Sigmoid colon (tissue), 4 donors: ENCODE results near the gene MX1.

Experiments used
- CTCF ChIP-seq, 4 experiments: fragments of 450-650 bp in 3 of 4; fragments of 200-600 bp in 1 of 4; IDR thresholded peaks; one replicate each; pipeline ENCODE4 v1.5.1; 2016 to 2019; ENCODE audit warnings: antibody characterized with exemption in 4 of 4, mild to moderate bottlenecking in 3 of 4, moderate library complexity in 2 of 4
- EP300 ChIP-seq, 4 donors: sonication (generic); formaldehyde crosslinking; IDR thresholded peaks; one replicate each; pipeline ENCODE4 v1.6.1; 2017; ENCODE audit warnings: antibody characterized with exemption in 4 of 4
- POLR2AphosphoS5 ChIP-seq, 4 donors: sonication (generic); formaldehyde crosslinking; IDR thresholded peaks; one replicate each; pipeline ENCODE4 v1.6.1; 2017; ENCODE audit warnings: antibody characterized with exemption in 4 of 4

- TF ChIP-seq EP300 (IDR thresholded peaks at IDR 0.05) (no peak), CTCF (IDR thresholded peaks at IDR 0.05) (no peak), POLR2AphosphoS5 (IDR thresholded peaks at IDR 0.05) (no peak)
Measured at GRCh38 chr21:41399246-41399800, 26.7 kb upstream of the MX1 start.
